ENCODE measurements around the gene ATXN7L3.

DNA sequence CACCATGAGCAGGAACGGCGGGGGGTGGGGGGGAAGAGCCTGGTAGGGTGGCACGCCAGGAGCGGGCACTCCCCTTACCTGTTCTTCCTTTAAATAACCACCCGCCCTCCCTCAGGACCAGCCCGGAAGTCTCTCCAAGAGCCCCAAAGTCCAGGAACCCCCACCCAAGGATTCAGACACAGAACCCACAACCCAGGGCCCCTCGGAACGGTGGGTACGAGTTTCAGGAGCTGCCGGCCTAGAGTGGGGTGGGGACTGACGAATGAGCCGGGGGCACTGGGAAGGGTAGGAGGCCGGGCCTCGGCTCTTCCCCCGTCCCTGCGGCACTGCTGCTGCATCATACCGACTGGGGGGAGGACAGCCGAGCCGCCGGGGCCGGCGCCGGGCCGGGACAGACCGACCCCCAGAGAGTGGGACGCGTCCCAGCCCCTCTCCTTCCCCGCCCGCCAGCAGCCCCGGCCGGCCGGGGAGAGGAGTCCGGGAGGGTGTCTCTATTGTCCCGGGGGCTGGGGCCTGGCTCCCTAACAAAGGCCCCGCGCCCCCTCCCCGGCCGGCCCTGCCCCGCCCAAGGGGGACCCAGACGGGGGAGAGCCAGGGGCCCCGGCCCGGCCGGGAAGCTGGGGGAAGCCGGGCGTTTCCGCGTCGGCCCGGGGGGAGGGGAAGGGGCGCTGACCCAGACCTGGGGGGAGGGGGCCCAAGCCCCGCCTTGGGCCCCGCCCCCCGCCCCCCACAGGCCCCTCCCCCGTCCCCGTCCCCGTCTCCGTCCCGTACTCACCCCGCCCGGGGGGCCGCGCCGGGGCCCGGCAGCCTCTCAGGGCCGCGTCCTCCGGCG lies 747 bp downstream of the ATXN7L3 start:
- TF ChIP-seq, protein P1, sequence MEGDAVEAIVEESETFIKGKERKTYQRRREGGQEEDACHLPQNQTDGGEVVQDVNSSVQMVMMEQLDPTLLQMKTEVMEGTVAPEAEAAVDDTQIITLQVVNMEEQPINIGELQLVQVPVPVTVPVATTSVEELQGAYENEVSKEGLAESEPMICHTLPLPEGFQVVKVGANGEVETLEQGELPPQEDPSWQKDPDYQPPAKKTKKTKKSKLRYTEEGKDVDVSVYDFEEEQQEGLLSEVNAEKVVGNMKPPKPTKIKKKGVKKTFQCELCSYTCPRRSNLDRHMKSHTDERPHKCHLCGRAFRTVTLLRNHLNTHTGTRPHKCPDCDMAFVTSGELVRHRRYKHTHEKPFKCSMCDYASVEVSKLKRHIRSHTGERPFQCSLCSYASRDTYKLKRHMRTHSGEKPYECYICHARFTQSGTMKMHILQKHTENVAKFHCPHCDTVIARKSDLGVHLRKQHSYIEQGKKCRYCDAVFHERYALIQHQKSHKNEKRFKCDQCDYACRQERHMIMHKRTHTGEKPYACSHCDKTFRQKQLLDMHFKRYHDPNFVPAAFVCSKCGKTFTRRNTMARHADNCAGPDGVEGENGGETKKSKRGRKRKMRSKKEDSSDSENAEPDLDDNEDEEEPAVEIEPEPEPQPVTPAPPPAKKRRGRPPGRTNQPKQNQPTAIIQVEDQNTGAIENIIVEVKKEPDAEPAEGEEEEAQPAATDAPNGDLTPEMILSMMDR (IDR thresholded peaks at IDR 0.05; ENCODE audit: low read length) = no peak
- TF ChIP-seq EZH2 (optimal IDR thresholded peaks at IDR 0.05; ENCODE audit: low read depth, low read length) (no peak), EZH2phosphoT487 (IDR thresholded peaks at IDR 0.05; ENCODE audit: low read length) (no peak)

Measured in MM.1S (cell line).